Loucy (cell line): ENCODE data around the gene PSEN2.

ENCODE experiments used
- CTCF ChIP-seq: fragments of 200-600 bp; sonication (generic); conservative IDR thresholded peaks from 2 replicates; pipeline ENCODE4 v1.5.1; 2014; ENCODE audit warnings: mild to moderate bottlenecking, antibody characterized with exemption, low read length
- EZH2phosphoT487 ChIP-seq: fragments of 200-600 bp; IDR thresholded peaks from 2 replicates; pipeline ENCODE4 v1.6.1; 2018; ENCODE audit warnings: antibody characterized with exemption, mild to moderate bottlenecking, moderate library complexity, borderline replicate concordance

GRCh38 chr1:226934483-226935237 is 64.2 kb downstream of the PSEN2 start:
- TF ChIP-seq CTCF, result no peak
- TF ChIP-seq EZH2phosphoT487, result no peak
